Measurements from ENCODE around the gene OPCML. TPM values are rescaled to one million over a fixed set of nuclear protein-coding genes. Genes with fewer than 3 reads are reported as not detected.
A peak's percentile ranks its signal among the peaks of the same experiment; 100 is the strongest.

Gene OPCML
- total RNA-seq, 2 donors from 2014 or later, result not detected

DNA sequence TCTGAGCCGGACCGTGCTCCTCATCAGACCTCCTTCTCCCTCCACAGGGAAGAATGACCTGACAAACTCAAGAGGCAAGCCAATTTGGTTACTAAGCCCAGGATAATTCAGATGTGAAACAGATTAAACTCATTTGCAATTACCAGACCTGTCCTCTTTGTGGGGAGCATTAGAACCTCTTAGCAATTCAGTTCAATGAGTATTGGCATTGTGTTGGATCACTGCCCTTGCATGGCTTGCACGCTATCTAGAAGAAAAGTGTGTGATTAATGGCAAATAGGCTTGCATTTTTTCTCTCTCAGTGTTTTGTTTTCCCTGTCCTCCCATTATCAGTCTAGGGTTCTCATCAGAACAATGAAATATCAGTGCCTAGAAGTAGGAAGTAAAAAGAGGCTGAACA, 365.6 kb downstream of the OPCML start:
- no peak overlapping the region for H3K4me3 ChIP-seq
- no peaks in the 10 kb centered on the region for H3K9me3 ChIP-seq
- no peaks in the 10 kb centered on the region for H3K36me3 ChIP-seq
- no peaks in the 10 kb centered on the region for H3K27me3 ChIP-seq (replicated peaks; ENCODE audit: insufficient read depth)
- H3K27ac ChIP-seq, result no peak overlapping the region
- H3K4me1 ChIP-seq (ENCODE audit: control insufficient read depth in 1 of 2, low read depth in 2 of 2), result peaks cover 0 to 11% of the 10 kb centered on the region in 2 donors
- no peak for DNase-seq (ENCODE audit: low spot score)
- ATAC-seq (ENCODE audit: insufficient number of reproducible peaks, low FRiP score, low read depth), result no peak
- TF ChIP-seq, protein P1, sequence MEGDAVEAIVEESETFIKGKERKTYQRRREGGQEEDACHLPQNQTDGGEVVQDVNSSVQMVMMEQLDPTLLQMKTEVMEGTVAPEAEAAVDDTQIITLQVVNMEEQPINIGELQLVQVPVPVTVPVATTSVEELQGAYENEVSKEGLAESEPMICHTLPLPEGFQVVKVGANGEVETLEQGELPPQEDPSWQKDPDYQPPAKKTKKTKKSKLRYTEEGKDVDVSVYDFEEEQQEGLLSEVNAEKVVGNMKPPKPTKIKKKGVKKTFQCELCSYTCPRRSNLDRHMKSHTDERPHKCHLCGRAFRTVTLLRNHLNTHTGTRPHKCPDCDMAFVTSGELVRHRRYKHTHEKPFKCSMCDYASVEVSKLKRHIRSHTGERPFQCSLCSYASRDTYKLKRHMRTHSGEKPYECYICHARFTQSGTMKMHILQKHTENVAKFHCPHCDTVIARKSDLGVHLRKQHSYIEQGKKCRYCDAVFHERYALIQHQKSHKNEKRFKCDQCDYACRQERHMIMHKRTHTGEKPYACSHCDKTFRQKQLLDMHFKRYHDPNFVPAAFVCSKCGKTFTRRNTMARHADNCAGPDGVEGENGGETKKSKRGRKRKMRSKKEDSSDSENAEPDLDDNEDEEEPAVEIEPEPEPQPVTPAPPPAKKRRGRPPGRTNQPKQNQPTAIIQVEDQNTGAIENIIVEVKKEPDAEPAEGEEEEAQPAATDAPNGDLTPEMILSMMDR (IDR thresholded peaks at IDR 0.05), result no peak

DNA sequence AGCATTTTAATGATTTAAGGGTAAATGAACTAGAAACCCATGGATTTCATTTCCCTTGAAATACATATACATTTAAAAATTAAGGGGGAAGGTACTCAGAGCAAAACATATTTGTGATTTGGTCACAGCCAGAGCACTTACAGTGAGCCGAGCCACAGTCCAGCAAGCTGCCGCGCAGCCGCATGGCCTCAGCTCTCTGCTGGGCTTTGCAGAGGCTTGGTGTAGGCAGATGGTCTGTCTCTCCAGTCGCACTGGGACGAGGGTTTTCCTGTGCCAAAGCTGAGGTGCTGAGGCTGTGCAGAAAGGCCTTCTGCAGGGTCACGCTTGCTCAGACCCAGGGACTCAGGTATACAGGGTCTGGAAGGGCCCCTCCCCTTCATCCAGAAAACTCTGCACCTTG, 367.3 kb downstream of the OPCML start:
- DNase-seq (ENCODE audit: low spot score) (no peak), ATAC-seq (ENCODE audit: insufficient number of reproducible peaks, low FRiP score, low read depth) (no peak)
- Histone ChIP-seq H3K27ac (no peak overlapping the region), H3K9me3 (no peaks in the 10 kb centered on the region), H3K27me3 (replicated peaks; ENCODE audit: insufficient read depth) (no peaks in the 10 kb centered on the region), H3K4me1 (ENCODE audit: control insufficient read depth in 1 of 2, low read depth in 2 of 2) (peaks cover 0 to 11% of the 10 kb centered on the region in 2 donors), H3K4me3 (no peak overlapping the region), H3K36me3 (no peaks in the 10 kb centered on the region)
- TF ChIP-seq, protein P1 (IDR thresholded peaks at IDR 0.05), result no peak

DNA sequence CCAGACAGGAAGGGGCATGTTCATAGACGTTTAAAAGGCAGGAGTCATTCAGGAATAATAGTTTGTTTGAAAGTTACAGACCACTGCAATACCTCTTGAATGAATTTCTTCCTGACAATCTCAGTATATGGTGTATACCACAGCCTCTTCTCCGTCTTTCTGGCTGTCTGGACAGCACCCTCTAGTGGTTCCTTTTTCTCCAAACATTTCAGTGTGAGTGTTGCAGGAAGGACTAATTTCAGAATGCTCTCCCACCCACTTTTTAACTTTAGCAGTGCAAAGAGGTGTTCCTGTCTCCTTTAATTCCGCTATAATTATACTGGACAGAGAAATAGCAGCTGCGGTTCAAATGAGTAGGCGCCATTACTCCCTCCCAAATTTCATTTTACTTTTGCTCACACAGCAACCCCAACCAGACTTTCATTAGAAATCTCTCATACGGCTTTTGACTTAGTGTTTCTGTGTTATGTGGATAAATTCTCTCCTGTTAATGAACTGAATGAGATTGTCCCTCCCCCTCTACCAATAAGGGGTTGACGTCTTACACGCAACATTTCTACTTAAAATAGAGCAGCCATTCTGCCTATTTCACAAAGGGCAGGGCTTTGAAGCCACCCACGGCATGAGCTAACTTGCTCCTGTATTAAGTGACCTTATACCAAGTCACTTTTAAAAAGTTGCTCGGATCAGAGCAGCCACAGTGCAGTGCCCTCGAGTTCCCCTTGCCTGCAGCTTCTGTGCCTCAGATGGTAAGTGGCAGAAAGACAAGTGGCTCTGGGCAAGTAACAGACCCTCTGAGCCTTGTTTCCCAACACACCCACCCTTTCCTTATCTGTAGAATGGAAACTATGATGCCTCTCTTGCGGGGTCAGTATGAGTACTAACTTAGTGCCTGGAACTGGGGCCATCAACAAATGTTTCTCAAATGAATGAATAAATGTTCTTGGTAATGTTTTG, 368.6 kb downstream of the OPCML start:
- no peaks in the 10 kb centered on the region for H3K36me3 ChIP-seq
- ATAC-seq (ENCODE audit: insufficient number of reproducible peaks, low FRiP score, low read depth) (no peak), DNase-seq (ENCODE audit: low spot score) (no peak)
- H3K9me3 ChIP-seq, result no peaks in the 10 kb centered on the region
- peak overlapping the region; percentile 9 for H3K4me3 ChIP-seq
- peaks cover 0 to 11% of the 10 kb centered on the region in 2 donors for H3K4me1 ChIP-seq (ENCODE audit: control insufficient read depth in 1 of 2, low read depth in 2 of 2)
- H3K27ac ChIP-seq, result no peak overlapping the region
- TF ChIP-seq, protein P1 (IDR thresholded peaks at IDR 0.05), result peak; percentile 57
- no peaks in the 10 kb centered on the region for H3K27me3 ChIP-seq (replicated peaks; ENCODE audit: insufficient read depth)

DNA sequence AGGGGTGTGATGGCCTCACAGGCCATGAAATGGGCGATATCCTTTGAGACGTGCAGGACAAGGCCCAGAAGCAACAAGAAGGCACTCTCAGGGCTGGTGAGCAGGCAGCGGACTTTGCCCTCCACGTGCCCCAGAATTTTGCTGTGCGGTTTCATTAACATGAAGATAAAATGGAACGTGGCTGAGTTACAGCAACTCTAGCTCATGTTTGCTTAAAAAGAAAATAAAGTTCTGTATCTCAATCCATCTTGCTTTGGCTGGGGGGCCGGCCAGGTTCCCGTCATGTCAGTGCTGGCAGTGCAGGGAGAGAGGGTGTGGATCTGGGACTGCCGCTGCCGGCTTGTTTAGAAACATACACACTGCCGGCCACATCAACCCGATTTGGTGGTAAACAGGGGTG, 370.1 kb downstream of the OPCML start:
- Histone ChIP-seq H3K4me3 (no peak overlapping the region), H3K27me3 (replicated peaks; ENCODE audit: insufficient read depth) (no peaks in the 10 kb centered on the region), H3K4me1 (ENCODE audit: control insufficient read depth in 1 of 2, low read depth in 2 of 2) (peaks cover 0 to 11% of the 10 kb centered on the region in 2 donors), H3K27ac (no peak overlapping the region), H3K9me3 (no peaks in the 10 kb centered on the region), H3K36me3 (no peaks in the 10 kb centered on the region)
- DNase-seq (ENCODE audit: low spot score) (no peak), ATAC-seq (ENCODE audit: insufficient number of reproducible peaks, low FRiP score, low read depth) (no peak)
- TF ChIP-seq, protein P1 (IDR thresholded peaks at IDR 0.05), result no peak

DNA sequence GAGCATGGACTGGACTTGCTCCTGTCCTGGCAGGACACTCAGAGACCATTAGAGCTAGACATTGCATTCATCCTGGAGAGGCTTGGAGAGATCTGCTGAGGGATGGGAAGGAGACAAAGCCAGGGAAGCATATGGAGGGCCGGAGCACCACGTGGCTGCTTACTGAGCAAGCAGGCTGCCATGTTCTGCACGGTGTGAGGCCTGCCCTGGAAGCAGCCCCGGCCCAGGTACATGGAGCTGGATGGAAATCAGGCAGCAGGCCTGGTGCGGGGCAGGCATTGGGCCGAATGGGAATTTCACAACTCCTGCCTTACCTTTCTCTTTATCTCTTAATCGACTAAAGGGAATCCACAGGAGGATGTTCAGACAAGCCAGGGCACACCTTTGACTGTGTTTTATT, 371.5 kb downstream of the OPCML start:
- no peak for DNase-seq (ENCODE audit: low spot score)
- H3K27ac ChIP-seq, result no peak overlapping the region
- H3K4me3 ChIP-seq, result no peak overlapping the region
- ATAC-seq (ENCODE audit: insufficient number of reproducible peaks, low FRiP score, low read depth), result no peak
- no peaks in the 10 kb centered on the region for H3K9me3 ChIP-seq
- H3K4me1 ChIP-seq (ENCODE audit: control insufficient read depth in 1 of 2, low read depth in 2 of 2), result peaks cover 0 to 11% of the 10 kb centered on the region in 2 donors
- TF ChIP-seq, protein P1 (IDR thresholded peaks at IDR 0.05), result no peak
- no peaks in the 10 kb centered on the region for H3K36me3 ChIP-seq
- no peaks in the 10 kb centered on the region for H3K27me3 ChIP-seq (replicated peaks; ENCODE audit: insufficient read depth)

Data from thoracic aorta (tissue), 2 donors.